Fibroblast of lung (primary cell): Measurements from ENCODE around the gene PPID.
A peak's percentile ranks its signal among the peaks of the same experiment; 100 is the strongest.

Experiments
- EZH2 ChIP-seq: IDR thresholded peaks from 2 replicates; pipeline ENCODE4 v1.5.1; 2012; ENCODE audit warnings: low read length, control low read depth, mild to moderate bottlenecking; ENCODE audit errors: missing control alignments
- TF ChIP-seq, protein P1 (sequence below), 2 donors: IDR thresholded peaks in 1 of 2; conservative IDR thresholded peaks in 1 of 2; 1 replicate in 1 of 2; 2 replicates in 1 of 2; pipeline ENCODE4 v1.5.1; 2011 to 2012; ENCODE audit warnings: low read length in 2 of 2, control low read depth in 1 of 2, inconsistent platforms in 1 of 2, low read depth in 1 of 2, mild to moderate bottlenecking in 1 of 2

DNA sequence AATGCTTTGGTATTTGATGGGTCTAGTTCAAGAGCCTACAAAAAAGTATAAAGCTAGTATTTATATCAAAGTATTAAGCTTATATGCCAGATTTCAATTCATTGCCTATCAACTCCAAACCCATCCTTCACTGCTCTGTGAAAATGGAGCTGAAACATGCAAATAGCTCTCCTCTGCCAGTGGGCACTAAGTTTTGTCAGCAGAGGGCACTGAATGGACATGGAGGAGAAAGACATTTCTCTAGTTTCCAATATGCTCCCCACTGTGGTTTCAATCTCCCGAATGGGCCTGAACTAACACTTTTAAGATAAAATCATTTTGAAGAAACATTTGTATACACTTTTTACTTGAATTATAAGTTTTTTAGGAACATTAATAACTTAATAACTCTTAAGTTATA, 12.4 kb downstream of the PPID start:
- TF ChIP-seq, protein P1, sequence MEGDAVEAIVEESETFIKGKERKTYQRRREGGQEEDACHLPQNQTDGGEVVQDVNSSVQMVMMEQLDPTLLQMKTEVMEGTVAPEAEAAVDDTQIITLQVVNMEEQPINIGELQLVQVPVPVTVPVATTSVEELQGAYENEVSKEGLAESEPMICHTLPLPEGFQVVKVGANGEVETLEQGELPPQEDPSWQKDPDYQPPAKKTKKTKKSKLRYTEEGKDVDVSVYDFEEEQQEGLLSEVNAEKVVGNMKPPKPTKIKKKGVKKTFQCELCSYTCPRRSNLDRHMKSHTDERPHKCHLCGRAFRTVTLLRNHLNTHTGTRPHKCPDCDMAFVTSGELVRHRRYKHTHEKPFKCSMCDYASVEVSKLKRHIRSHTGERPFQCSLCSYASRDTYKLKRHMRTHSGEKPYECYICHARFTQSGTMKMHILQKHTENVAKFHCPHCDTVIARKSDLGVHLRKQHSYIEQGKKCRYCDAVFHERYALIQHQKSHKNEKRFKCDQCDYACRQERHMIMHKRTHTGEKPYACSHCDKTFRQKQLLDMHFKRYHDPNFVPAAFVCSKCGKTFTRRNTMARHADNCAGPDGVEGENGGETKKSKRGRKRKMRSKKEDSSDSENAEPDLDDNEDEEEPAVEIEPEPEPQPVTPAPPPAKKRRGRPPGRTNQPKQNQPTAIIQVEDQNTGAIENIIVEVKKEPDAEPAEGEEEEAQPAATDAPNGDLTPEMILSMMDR (conservative IDR thresholded peaks at IDR 0.05 in 1 of 2, IDR thresholded peaks at IDR 0.05 in 1 of 2; ENCODE audit: low read depth in 1 of 2, low read length in 2 of 2) = peak in 1 of 2 donors; percentile 19
- no peak for TF ChIP-seq EZH2
